ENCODE results near the gene DNAJC7. TPM values are rescaled to one million over a fixed set of nuclear protein-coding genes. Genes with fewer than 3 reads are reported as not detected.

The DNAJC7 gene
- total and polyA plus RNA-seq, 7 donors, result 46.7 to 91.6 (median 57.1) TPM

DNA sequence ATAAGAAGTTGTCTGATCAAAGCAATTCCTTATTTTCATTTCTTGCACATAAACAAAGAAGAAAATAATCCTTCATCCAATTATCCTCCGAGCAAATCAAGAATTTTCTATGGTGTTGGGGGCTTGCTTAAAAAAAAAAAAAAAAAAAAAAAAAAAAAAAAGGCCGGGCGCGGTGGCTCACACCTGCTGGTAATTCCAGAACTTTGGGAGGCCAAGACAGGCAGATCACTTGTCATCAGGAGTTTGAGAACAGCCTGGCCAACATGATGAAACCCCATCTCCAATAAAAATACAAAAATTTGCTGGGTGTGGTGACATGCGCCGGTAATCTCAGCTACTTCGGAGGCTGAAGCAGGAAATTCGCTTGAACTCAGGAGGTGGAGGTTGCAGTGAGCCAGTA, 31.3 kb downstream of the DNAJC7 start:
- intact Hi-C loops (cut with DNase I), result no loop called here
- no peak for DNase-seq
- no peaks in the 10 kb centered on the region for H3K9me3 ChIP-seq
- H3K4me1 ChIP-seq, result peaks cover 0 to 8% (median 4%) of the 10 kb centered on the region in 4 donors
- H3K36me3 ChIP-seq, result peaks cover 21 to 97% (median 72%) of the 10 kb centered on the region in 4 donors
- TF ChIP-seq POLR2AphosphoS5 (IDR thresholded peaks at IDR 0.05) (no peak), EP300 (IDR thresholded peaks at IDR 0.05) (no peak), CTCF (IDR thresholded peaks at IDR 0.05) (no peak), POLR2A (IDR thresholded peaks at IDR 0.05) (no peak)
- WGBS, 2 donors, result 94 to 96% methylated on average over 8 of the region's 8 CpGs
- H3K4me3 ChIP-seq, result no peak overlapping the region
- H3K27ac ChIP-seq, result no peak overlapping the region
- no peaks in the 10 kb centered on the region for H3K27me3 ChIP-seq

DNA sequence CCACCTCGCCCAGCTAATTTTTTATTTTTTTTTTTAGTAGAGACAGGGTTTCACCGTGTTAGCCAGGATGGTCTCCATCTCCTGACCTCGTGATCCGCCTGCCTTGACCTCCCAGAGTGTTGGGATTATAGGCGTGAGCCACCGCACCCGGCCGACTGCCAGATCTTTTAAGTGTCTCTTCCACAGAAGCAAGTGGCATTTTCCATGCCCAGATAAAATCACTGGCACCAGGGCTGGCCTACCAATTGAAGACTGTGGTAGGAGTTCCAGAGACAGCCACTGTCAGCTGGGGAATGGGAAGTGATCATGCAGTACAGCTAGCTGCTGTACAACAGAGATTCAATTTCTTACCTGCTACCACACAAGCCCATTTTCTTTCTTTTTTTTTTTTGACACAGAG, 32.8 kb downstream of the DNAJC7 start:
- intact Hi-C loops (cut with DNase I), result no loop called here
- WGBS, 2 donors, result 96 to 97% methylated on average over 8 of the region's 8 CpGs

DNA sequence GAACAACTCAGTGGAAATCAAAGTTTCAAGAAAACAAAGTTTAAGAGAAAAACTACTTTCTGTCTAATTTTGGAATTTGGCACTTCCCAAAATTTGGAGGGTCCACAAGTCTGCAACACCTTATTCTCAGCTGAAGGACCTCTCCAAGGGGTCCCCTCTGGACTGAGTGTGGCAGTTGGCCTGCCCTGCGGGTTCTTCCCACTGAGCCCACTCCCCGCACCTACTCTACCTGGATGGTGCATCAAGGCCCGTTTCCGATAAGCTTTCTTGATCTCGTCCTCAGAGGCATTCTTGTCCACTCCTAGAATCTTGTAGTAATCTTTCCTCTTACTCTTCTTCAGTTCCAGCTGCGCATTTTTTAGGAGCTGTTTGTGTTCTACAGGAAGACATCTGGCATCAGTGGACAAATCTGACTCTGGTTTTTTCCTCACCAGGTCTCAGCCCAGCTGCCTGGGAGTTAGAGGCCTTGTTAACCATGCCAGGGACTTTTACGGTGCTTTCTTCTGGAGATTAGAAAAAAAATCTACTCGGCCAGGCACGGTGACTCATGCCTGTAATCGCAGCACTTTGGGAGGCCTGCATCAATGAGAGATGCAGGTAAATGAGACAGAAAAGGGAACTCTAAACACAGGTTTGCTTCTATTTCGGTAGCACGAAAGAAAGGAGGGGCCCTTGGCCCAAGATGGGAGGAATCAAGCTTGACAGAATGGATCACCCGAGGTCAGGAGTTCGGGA, 35.0 kb downstream of the DNAJC7 start:
- no peak for DNase-seq
- TF ChIP-seq POLR2A (IDR thresholded peaks at IDR 0.05), result no peak
- TF ChIP-seq EP300 (IDR thresholded peaks at IDR 0.05), result no peak
- no peak for TF ChIP-seq CTCF (IDR thresholded peaks at IDR 0.05)
- no peak for TF ChIP-seq POLR2AphosphoS5 (IDR thresholded peaks at IDR 0.05)
- WGBS, 2 donors, result 83 to 87% methylated on average over 14 of the region's 14 CpGs
- no peaks in the 10 kb centered on the region for H3K9me3 ChIP-seq
- peaks cover 32 to 93% (median 54%) of the 10 kb centered on the region in 4 donors for H3K36me3 ChIP-seq
- no peak overlapping the region for H3K4me3 ChIP-seq
- H3K27me3 ChIP-seq, result no peaks in the 10 kb centered on the region
- H3K27ac ChIP-seq, result peak overlapping the region in 3 of 4 donors; percentile 15 to 68 (median 20)
- H3K4me1 ChIP-seq, result peaks cover 0 to 8% (median 4%) of the 10 kb centered on the region in 4 donors
- intact Hi-C loops (cut with DNase I), result no loop called here

More for the DNA sequence above, 32.8 kb downstream of the DNAJC7 start:
- TF ChIP-seq EP300 (IDR thresholded peaks at IDR 0.05) (no peak), CTCF (IDR thresholded peaks at IDR 0.05) (no peak), POLR2A (IDR thresholded peaks at IDR 0.05) (no peak), POLR2AphosphoS5 (IDR thresholded peaks at IDR 0.05) (no peak)
- DNase-seq, result no peak
- peaks cover 0 to 8% (median 4%) of the 10 kb centered on the region in 4 donors for H3K4me1 ChIP-seq
- H3K9me3 ChIP-seq, result no peaks in the 10 kb centered on the region
- H3K27ac ChIP-seq, result no peak overlapping the region
- peaks cover 32 to 93% (median 62%) of the 10 kb centered on the region in 4 donors for H3K36me3 ChIP-seq
- no peak overlapping the region for H3K4me3 ChIP-seq
- no peaks in the 10 kb centered on the region for H3K27me3 ChIP-seq

DNA sequence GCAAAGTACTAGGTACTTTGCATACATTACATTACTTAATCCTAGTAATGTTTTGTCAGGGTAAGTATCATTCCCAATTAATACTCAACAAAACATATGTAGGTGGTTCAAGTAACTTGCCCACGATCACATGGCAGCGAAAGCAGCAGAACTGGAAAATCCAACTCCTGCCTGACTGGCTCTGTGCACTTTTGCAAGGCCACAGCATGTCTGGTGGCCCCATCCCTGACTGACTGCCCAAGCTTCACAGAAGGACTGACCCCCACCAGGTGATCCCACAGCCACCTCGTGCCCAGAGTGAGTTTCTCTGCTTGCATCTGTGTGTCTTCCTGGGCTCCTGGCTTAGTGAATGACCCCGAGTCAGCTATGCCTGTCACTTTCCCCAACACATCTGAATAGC, 39.2 kb downstream of the DNAJC7 start:
- H3K27ac ChIP-seq, result no peak overlapping the region
- intact Hi-C loops (cut with DNase I), result no loop called here
- WGBS, 2 donors, result 63 to 86% methylated on average over 4 of the region's 4 CpGs
- H3K4me3 ChIP-seq, result no peak overlapping the region
- TF ChIP-seq CTCF (IDR thresholded peaks at IDR 0.05), result no peak
- no peak for TF ChIP-seq EP300 (IDR thresholded peaks at IDR 0.05)
- TF ChIP-seq POLR2AphosphoS5 (IDR thresholded peaks at IDR 0.05), result no peak
- TF ChIP-seq POLR2A (IDR thresholded peaks at IDR 0.05), result no peak
- H3K36me3 ChIP-seq, result peaks cover 44 to 97% (median 59%) of the 10 kb centered on the region in 4 donors
- peaks cover 0 to 43% (median 20%) of the 10 kb centered on the region in 4 donors for H3K4me1 ChIP-seq
- H3K9me3 ChIP-seq, result no peaks in the 10 kb centered on the region
- DNase-seq, result no peak
- no peaks in the 10 kb centered on the region for H3K27me3 ChIP-seq
